WTC11 (cell line): ENCODE data around the gene FKBP10. TPM values are rescaled to one million over a fixed set of nuclear protein-coding genes. Genes with fewer than 3 reads are reported as not detected.

ENCODE experiments used
- ATAC-seq: fragments of 200-7000 bp; cut with Tn5 transposase; 2 replicates; pipeline ENCODE4 v1.10.0; 2021; ENCODE audit warnings: mild to moderate bottlenecking, moderate library complexity
- CTCF ChIA-PET: fragments of 300-600 bp; sonication (Branson Sonifier 250); formaldehyde crosslinking; loops from one replicate; lab custom pipeline; 2021; ENCODE audit warnings: antibody characterized with exemption; lab: Charles Lee
- POLR2A ChIA-PET: fragments of 350-600 bp; sonication (Branson Sonifier 250); formaldehyde crosslinking; loops from one replicate; lab custom pipeline; 2021; ENCODE audit warnings: antibody characterized with exemption; lab: Charles Lee
- DNase-seq: peaks from one replicate; pipeline ENCODE4 v3.0.0; 2021; ENCODE audit warnings: low spot score
- H3K27ac Mint-ChIP-seq: 2 replicates; pipeline ENCODE4 v1.8.0; 2021; ENCODE audit warnings: mixed read lengths
- H3K27me3 Mint-ChIP-seq: 2 replicates; pipeline ENCODE4 v1.8.0; 2021; ENCODE audit warnings: low read depth, mild to moderate bottlenecking, moderate library complexity, mixed read lengths
- H3K36me3 Mint-ChIP-seq: 2 replicates; pipeline ENCODE4 v1.8.0; 2021; ENCODE audit warnings: mixed read lengths
- H3K4me1 Mint-ChIP-seq: 2 replicates; pipeline ENCODE4 v1.8.0; 2022; ENCODE audit warnings: mixed read lengths
- H3K4me3 Mint-ChIP-seq: 2 replicates; pipeline ENCODE4 v1.8.0; 2021; ENCODE audit warnings: mild to moderate bottlenecking, moderate library complexity, mixed read lengths
- H3K9me3 Mint-ChIP-seq: 2 replicates; pipeline ENCODE4 v1.8.0; 2021; ENCODE audit warnings: mixed read lengths
- IRF2 ChIP-seq: sonication (generic); formaldehyde crosslinking; IDR thresholded peaks from 2 replicates; pipeline ENCODE4 v1.8.0; 2022; ENCODE audit warnings: low read depth, missing genetic modification reagents, borderline replicate concordance
- JUN ChIP-seq: sonication (generic); formaldehyde crosslinking; IDR thresholded peaks from 2 replicates; pipeline ENCODE4 v1.8.0; 2023; ENCODE audit warnings: mild to moderate bottlenecking, missing genetic modification reagents
- NFATC4 ChIP-seq: fragments of 250-450 bp; sonication (Bioruptor Pico); IDR thresholded peaks from 2 replicates; pipeline ENCODE4 v1.9.0; 2021; ENCODE audit warnings: mild to moderate bottlenecking
- RORB ChIP-seq: fragments of 250-450 bp; sonication (Bioruptor Pico); IDR thresholded peaks from 2 replicates; pipeline ENCODE4 v1.9.0; 2021; ENCODE audit warnings: mild to moderate bottlenecking
- TEAD4 ChIP-seq: sonication (generic); formaldehyde crosslinking; IDR thresholded peaks from 2 replicates; pipeline ENCODE4 v1.8.0; 2022; ENCODE audit warnings: mild to moderate bottlenecking, missing genetic modification reagents
- ZBTB21 ChIP-seq: sonication (generic); formaldehyde crosslinking; IDR thresholded peaks from 2 replicates; pipeline ENCODE4 v1.8.1; 2023; ENCODE audit warnings: mild to moderate bottlenecking, missing genetic modification reagents, borderline replicate concordance
- ZNF263 ChIP-seq: sonication (generic); formaldehyde crosslinking; IDR thresholded peaks from 2 replicates; pipeline ENCODE4 v1.8.1; 2022; ENCODE audit warnings: low read depth, mild to moderate bottlenecking, moderate library complexity, missing genetic modification reagents
- ZNF671 ChIP-seq: fragments of 250-450 bp; sonication (Bioruptor Pico); IDR thresholded peaks from 2 replicates; pipeline ENCODE4 v1.8.0; 2021; ENCODE audit warnings: mild to moderate bottlenecking
- total RNA-seq: library from RNA; stranded (reverse); gene quantifications from 3 replicates; pipeline ENCODE4 v1.2.3, GENCODE V29; 2021
- TF ChIP-seq, protein P1 (sequence below): sonication (generic); formaldehyde crosslinking; IDR thresholded peaks from 2 replicates; pipeline ENCODE4 v1.8.1; 2022; ENCODE audit warnings: low read depth, mild to moderate bottlenecking, moderate library complexity, missing genetic modification reagents, borderline replicate concordance
- TF ChIP-seq, protein P2 (sequence below): sonication (generic); formaldehyde crosslinking; IDR thresholded peaks from 2 replicates; pipeline ENCODE4 v1.8.1; 2023; ENCODE audit warnings: mild to moderate bottlenecking, missing genetic modification reagents, moderate library complexity
- TF ChIP-seq, protein P3 (sequence below): sonication (generic); formaldehyde crosslinking; IDR thresholded peaks from 2 replicates; pipeline ENCODE4 v1.8.0; 2023; ENCODE audit warnings: missing genetic modification reagents
- TF ChIP-seq, protein P4 (sequence below): sonication (generic); formaldehyde crosslinking; IDR thresholded peaks from 2 replicates; pipeline ENCODE4 v1.8.1; 2022; ENCODE audit warnings: mild to moderate bottlenecking, missing genetic modification reagents, moderate library complexity, borderline replicate concordance
- TF ChIP-seq, protein P5 (sequence below): fragments of 250-450 bp; sonication (Bioruptor Pico); IDR thresholded peaks from 2 replicates; pipeline ENCODE4 v2.1.2; 2022; ENCODE audit warnings: mild to moderate bottlenecking, moderate library complexity
- TF ChIP-seq, protein P6 (sequence below): sonication (generic); formaldehyde crosslinking; IDR thresholded peaks from 2 replicates; pipeline ENCODE4 v1.8.1; 2022; ENCODE audit warnings: missing genetic modification reagents, borderline replicate concordance
- TF ChIP-seq, protein P7 (sequence below): fragments of 250-450 bp; sonication (Bioruptor Pico); IDR thresholded peaks from 2 replicates; pipeline ENCODE4 v1.9.0; 2021; ENCODE audit warnings: moderate library complexity, mild to moderate bottlenecking, inconsistent platforms, borderline replicate concordance
- TF ChIP-seq, protein P8 (sequence below): sonication (generic); formaldehyde crosslinking; IDR thresholded peaks from 2 replicates; pipeline ENCODE4 v1.8.0; 2022; ENCODE audit warnings: mild to moderate bottlenecking, missing genetic modification reagents

FKBP10 gene
- total RNA-seq, 1 experiment from 2014 or later = 243 TPM

DNA sequence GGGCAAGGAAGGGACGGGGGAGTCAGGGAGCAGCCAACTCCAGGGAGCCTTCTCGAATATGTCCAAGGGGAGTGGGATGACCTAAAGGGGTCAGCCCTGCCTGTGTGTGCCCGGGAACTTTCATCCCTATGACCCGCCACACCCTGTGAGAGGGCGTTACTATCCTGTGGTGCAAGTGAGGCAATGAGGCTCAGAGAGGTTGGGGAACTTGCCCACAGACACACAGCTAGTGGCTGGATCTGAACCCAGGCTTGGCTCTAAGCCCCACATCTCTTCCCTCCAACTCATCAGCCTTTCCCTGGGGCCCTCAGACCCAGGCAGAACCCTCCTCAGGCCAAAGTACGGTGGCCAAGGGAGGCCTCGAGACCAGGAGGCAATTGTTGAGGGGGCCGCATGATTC, 49.5 kb upstream of the FKBP10 start:
- no peaks in the 10 kb centered on the region for H3K4me1 Mint-ChIP-seq
- ATAC-seq (no peak), DNase-seq (no peak)
- ChIA-PET POLR2A (no interaction called here), CTCF (interaction anchor here (2.7 kb wide), 1 partner anchor 22 kb away, joined by 14 read pairs; the partner anchor contains the start of gene JUP)
- no peaks in the 10 kb centered on the region for H3K9me3 Mint-ChIP-seq
- H3K27me3 Mint-ChIP-seq = no peaks in the 10 kb centered on the region
- H3K36me3 Mint-ChIP-seq = peaks cover 79% of the 10 kb centered on the region
- H3K27ac Mint-ChIP-seq = no peak overlapping the region
- H3K4me3 Mint-ChIP-seq = no peak overlapping the region
- TF ChIP-seq, protein P1, sequence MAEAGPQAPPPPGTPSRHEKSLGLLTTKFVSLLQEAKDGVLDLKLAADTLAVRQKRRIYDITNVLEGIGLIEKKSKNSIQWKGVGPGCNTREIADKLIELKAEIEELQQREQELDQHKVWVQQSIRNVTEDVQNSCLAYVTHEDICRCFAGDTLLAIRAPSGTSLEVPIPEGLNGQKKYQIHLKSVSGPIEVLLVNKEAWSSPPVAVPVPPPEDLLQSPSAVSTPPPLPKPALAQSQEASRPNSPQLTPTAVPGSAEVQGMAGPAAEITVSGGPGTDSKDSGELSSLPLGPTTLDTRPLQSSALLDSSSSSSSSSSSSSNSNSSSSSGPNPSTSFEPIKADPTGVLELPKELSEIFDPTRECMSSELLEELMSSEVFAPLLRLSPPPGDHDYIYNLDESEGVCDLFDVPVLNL (CRISPR knock-in tag) = no peak
- TF ChIP-seq, protein P2, sequence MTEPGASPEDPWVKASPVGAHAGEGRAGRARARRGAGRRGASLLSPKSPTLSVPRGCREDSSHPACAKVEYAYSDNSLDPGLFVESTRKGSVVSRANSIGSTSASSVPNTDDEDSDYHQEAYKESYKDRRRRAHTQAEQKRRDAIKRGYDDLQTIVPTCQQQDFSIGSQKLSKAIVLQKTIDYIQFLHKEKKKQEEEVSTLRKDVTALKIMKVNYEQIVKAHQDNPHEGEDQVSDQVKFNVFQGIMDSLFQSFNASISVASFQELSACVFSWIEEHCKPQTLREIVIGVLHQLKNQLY = no peak
- TF ChIP-seq, protein P3, sequence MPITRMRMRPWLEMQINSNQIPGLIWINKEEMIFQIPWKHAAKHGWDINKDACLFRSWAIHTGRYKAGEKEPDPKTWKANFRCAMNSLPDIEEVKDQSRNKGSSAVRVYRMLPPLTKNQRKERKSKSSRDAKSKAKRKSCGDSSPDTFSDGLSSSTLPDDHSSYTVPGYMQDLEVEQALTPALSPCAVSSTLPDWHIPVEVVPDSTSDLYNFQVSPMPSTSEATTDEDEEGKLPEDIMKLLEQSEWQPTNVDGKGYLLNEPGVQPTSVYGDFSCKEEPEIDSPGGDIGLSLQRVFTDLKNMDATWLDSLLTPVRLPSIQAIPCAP (CRISPR knock-in tag) = no peak
- TF ChIP-seq, protein P4, sequence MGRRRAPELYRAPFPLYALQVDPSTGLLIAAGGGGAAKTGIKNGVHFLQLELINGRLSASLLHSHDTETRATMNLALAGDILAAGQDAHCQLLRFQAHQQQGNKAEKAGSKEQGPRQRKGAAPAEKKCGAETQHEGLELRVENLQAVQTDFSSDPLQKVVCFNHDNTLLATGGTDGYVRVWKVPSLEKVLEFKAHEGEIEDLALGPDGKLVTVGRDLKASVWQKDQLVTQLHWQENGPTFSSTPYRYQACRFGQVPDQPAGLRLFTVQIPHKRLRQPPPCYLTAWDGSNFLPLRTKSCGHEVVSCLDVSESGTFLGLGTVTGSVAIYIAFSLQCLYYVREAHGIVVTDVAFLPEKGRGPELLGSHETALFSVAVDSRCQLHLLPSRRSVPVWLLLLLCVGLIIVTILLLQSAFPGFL (CRISPR knock-in tag) = no peak

DNA sequence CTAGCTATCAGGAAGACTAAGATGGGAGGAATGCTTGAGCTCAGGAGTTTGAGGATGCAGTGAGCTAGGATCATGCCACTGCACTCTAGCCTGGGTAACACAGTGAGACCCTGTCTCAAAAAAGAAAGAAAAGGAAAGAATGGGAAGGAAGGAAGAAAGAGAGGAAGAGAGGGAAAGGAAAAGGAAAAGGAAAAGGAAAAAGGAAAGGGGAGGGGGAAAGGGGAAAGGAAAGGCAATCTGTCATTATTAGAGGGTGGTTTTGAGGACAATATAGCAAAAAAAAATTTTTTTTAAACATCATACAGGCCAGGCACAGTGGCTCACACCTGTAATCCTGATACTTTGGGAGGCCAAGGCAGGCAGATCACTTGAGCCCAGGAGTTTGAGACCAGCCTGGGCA, 46.7 kb upstream of the FKBP10 start:
- Mint-ChIP-seq H3K9me3 (no peaks in the 10 kb centered on the region), H3K4me1 (no peaks in the 10 kb centered on the region), H3K27ac (no peak overlapping the region), H3K36me3 (peaks cover 76% of the 10 kb centered on the region), H3K27me3 (no peaks in the 10 kb centered on the region), H3K4me3 (no peak overlapping the region)
- ChIA-PET CTCF (interaction anchor here (1.3 to 1.7 kb wide), 2 partner anchors 21 to 45 kb away, joined by 4 to 6 read pairs; partner anchors contain the start of gene JUP), POLR2A (interaction anchor here (0.8 kb wide), 1 partner anchor 20 kb away, joined by 3 read pairs; no protein-coding TSS in a partner anchor)
- TF ChIP-seq ZNF671 (CRISPR knock-in tag) = no peak
- no peak for TF ChIP-seq NFATC4 (CRISPR knock-in tag)
- no peak for TF ChIP-seq ZNF263
- TF ChIP-seq, protein P5, sequence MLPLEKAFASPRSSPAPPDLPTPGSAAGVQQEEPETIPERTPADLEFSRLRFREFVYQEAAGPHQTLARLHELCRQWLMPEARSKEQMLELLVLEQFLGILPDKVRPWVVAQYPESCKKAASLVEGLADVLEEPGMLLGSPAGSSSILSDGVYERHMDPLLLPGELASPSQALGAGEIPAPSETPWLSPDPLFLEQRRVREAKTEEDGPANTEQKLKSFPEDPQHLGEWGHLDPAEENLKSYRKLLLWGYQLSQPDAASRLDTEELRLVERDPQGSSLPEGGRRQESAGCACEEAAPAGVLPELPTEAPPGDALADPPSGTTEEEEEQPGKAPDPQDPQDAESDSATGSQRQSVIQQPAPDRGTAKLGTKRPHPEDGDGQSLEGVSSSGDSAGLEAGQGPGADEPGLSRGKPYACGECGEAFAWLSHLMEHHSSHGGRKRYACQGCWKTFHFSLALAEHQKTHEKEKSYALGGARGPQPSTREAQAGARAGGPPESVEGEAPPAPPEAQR (CRISPR knock-in tag) = no peak
- ATAC-seq (no peak), DNase-seq (no peak)

DNA sequence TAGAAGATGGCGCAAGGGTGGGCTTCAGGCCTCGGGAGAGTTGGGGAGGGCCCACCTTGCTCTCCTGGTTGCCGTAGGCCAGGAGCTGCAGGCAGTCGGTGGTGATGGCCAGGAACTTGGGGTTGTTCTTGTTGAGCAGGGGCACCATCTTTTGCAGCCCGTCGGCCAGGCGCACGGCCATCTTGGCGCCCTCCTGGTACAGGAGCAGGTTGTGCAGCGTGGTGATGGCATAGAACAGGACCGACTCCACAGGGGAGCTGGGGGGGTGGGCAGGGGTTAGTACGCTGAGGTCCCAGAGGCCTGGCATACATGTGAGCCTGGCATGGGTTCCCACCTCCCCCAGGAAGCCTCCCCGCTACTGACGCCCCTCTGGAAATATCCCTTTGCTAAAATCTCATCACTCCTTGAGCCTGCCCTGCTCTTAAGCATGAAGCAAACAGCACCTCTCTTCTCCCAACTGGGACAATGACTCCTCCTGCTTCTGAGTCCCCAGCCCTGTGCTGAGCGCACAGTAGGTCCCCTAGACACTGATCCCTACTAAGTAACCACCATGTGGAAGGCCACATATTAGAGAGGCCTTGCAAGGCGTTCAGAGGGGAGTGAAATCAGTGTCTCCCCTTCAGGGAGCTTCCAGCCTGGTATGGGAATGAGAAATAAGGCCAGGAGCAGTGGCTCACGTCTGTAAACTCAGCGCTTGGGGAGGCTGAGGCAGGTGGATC, 45.3 kb upstream of the FKBP10 start:
- TF ChIP-seq JUN (CRISPR knock-in tag) = no peak
- Mint-ChIP-seq H3K27ac (no peak overlapping the region), H3K27me3 (no peaks in the 10 kb centered on the region), H3K4me1 (peaks cover 10% of the 10 kb centered on the region), H3K4me3 (no peak overlapping the region), H3K9me3 (no peaks in the 10 kb centered on the region), H3K36me3 (peaks cover 69% of the 10 kb centered on the region)
- ATAC-seq (no peak), DNase-seq (no peak)
- ChIA-PET POLR2A (no interaction called here), CTCF (interaction anchor here (0.6 to 1.7 kb wide), 3 partner anchors 33 to 78 kb away, joined by 3 to 6 read pairs (median 5); no protein-coding TSS in a partner anchor)

DNA sequence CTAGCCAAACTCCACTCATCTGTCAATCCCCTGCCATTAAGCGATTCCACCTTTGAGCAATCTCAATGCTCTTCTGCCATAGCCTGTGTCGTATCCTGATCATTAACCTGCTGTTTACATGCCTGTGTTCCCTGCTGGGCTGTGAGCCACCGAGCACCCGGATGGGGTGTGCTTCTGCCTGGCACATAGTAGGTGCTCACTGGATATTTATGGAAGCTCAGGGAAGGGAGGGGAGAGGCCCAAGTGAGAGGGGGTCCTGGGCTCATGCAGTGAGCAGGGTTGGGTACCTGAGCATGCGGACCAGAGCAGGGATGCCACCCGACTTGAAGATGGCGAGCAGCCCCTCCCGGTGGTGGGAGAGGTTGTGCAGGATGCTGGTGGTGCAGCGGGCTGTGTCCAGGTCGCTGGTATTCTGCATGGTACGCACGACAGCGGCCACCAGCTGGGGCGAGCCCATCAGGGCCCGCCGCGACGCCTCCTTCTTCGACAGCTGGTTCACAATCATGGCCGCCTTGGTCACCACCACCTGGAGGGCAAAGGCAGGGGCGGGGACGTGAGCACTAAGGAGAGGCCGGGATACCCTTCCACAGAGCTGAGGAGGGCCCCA, 44.0 kb upstream of the FKBP10 start:
- ChIA-PET POLR2A (interaction anchor here (0.6 to 1.1 kb wide), 2 partner anchors 11 to 17 kb away, joined by 3 to 5 read pairs; no protein-coding TSS in a partner anchor), CTCF (interaction anchor here (1.4 kb wide), 1 partner anchor 17 kb away, joined by 6 read pairs; no protein-coding TSS in a partner anchor)
- ATAC-seq (no peak), DNase-seq (no peak)
- H3K9me3 Mint-ChIP-seq = no peaks in the 10 kb centered on the region
- peaks cover 56% of the 10 kb centered on the region for H3K36me3 Mint-ChIP-seq
- H3K4me1 Mint-ChIP-seq = peaks cover 23% of the 10 kb centered on the region
- no peak overlapping the region for H3K27ac Mint-ChIP-seq
- no peaks in the 10 kb centered on the region for H3K27me3 Mint-ChIP-seq
- H3K4me3 Mint-ChIP-seq = no peak overlapping the region
- TF ChIP-seq IRF2 (CRISPR knock-in tag) (no peak), ZBTB21 (CRISPR knock-in tag) (no peak), RORB (CRISPR knock-in tag) (no peak), TEAD4 (CRISPR knock-in tag) (no peak)
- TF ChIP-seq, protein P6, sequence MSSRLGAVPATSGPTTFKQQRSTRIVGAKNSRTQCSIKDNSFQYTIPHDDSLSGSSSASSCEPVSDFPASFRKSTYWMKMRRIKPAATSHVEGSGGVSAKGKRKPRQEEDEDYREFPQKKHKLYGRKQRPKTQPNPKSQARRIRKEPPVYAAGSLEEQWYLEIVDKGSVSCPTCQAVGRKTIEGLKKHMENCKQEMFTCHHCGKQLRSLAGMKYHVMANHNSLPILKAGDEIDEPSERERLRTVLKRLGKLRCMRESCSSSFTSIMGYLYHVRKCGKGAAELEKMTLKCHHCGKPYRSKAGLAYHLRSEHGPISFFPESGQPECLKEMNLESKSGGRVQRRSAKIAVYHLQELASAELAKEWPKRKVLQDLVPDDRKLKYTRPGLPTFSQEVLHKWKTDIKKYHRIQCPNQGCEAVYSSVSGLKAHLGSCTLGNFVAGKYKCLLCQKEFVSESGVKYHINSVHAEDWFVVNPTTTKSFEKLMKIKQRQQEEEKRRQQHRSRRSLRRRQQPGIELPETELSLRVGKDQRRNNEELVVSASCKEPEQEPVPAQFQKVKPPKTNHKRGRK (CRISPR knock-in tag) = no peak
- TF ChIP-seq, protein P1 (CRISPR knock-in tag) = no peak
- TF ChIP-seq, protein P7, sequence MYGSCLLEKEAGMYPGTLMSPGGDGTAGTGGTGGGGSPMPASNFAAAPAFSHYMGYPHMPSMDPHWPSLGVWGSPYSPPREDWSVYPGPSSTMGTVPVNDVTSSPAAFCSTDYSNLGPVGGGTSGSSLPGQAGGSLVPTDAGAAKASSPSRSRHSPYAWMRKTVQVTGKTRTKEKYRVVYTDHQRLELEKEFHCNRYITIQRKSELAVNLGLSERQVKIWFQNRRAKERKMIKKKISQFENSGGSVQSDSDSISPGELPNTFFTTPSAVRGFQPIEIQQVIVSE (CRISPR knock-in tag) = no peak
- TF ChIP-seq, protein P8, sequence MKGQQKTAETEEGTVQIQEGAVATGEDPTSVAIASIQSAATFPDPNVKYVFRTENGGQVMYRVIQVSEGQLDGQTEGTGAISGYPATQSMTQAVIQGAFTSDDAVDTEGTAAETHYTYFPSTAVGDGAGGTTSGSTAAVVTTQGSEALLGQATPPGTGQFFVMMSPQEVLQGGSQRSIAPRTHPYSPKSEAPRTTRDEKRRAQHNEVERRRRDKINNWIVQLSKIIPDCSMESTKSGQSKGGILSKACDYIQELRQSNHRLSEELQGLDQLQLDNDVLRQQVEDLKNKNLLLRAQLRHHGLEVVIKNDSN (CRISPR knock-in tag) = no peak
